ENCODE results near the gene MYT1.
"Not testable (repeated sequence)": the region's sequence is repeated elsewhere in the genome, so short reads cannot be mapped to it uniquely, and the experiment has no call there.

- TF ChIP-seq CTCF (IDR thresholded peaks at IDR 0.05; ENCODE audit: control extremely low read depth in 1 of 3, insufficient read depth in 1 of 3, low read depth in 1 of 3, low read length in 3 of 3); PHF8 (conservative IDR thresholded peaks at IDR 0.05; ENCODE audit: low read depth, low read length); GTF2F1 (IDR thresholded peaks at IDR 0.05; ENCODE audit: borderline replicate concordance, low read depth, low read length); CREB1 (IDR thresholded peaks at IDR 0.05); CBX8 (IDR thresholded peaks at IDR 0.05; ENCODE audit: borderline replicate concordance, low read depth, low read length); POLR2AphosphoS5 (IDR thresholded peaks at IDR 0.05; ENCODE audit: low read depth, low read length); TAF1 (IDR thresholded peaks at IDR 0.05; ENCODE audit: low read depth, low read length); EZH2 (IDR thresholded peaks at IDR 0.05; ENCODE audit: low read depth, low read length, severe bottlenecking): not testable (repeated sequence)
Observed at GRCh38 chr20:64287264-64287590, 123.0 kb downstream of the MYT1 start.

Measured in H1 (cell line).